ENCODE measurements around the gene PTPRN2.

DNA sequence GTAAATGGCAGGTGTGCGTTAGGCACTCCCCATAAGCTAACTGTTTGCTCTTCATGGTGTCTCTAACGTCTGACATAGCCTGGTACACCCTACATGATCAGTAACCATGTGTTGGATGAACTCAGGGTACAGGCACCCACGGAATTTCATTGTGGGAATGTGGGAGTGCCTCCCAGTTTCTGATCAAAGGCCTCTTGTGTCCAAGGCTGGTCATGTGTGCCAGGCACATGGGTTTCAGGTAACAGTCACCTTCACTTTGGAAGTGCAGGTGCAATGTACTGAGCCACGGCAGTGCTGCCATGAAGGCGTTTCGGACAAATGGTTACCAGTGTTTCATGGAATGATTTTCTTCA, 952.5 kb downstream of the PTPRN2 start:
- TF ChIP-seq, protein P1, sequence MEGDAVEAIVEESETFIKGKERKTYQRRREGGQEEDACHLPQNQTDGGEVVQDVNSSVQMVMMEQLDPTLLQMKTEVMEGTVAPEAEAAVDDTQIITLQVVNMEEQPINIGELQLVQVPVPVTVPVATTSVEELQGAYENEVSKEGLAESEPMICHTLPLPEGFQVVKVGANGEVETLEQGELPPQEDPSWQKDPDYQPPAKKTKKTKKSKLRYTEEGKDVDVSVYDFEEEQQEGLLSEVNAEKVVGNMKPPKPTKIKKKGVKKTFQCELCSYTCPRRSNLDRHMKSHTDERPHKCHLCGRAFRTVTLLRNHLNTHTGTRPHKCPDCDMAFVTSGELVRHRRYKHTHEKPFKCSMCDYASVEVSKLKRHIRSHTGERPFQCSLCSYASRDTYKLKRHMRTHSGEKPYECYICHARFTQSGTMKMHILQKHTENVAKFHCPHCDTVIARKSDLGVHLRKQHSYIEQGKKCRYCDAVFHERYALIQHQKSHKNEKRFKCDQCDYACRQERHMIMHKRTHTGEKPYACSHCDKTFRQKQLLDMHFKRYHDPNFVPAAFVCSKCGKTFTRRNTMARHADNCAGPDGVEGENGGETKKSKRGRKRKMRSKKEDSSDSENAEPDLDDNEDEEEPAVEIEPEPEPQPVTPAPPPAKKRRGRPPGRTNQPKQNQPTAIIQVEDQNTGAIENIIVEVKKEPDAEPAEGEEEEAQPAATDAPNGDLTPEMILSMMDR (IDR thresholded peaks at IDR 0.05): no peak
- TF ChIP-seq, protein P2, sequence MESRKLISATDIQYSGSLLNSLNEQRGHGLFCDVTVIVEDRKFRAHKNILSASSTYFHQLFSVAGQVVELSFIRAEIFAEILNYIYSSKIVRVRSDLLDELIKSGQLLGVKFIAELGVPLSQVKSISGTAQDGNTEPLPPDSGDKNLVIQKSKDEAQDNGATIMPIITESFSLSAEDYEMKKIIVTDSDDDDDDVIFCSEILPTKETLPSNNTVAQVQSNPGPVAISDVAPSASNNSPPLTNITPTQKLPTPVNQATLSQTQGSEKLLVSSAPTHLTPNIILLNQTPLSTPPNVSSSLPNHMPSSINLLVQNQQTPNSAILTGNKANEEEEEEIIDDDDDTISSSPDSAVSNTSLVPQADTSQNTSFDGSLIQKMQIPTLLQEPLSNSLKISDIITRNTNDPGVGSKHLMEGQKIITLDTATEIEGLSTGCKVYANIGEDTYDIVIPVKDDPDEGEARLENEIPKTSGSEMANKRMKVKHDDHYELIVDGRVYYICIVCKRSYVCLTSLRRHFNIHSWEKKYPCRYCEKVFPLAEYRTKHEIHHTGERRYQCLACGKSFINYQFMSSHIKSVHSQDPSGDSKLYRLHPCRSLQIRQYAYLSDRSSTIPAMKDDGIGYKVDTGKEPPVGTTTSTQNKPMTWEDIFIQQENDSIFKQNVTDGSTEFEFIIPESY (IDR thresholded peaks at IDR 0.05; ENCODE audit: borderline replicate concordance, low read depth): no peak
- TF ChIP-seq TAF1 (IDR thresholded peaks at IDR 0.05; ENCODE audit: borderline replicate concordance, low read depth, low read length): no peak
